GM12864 (cell line): Measurements from ENCODE around the gene LCP2.

Experiments used
- DNase-seq: peaks from one replicate; pipeline ENCODE4 v3.0.0-alpha.2; 2011; ENCODE audit warnings: low read depth
- H3K4me3 ChIP-seq: 2 replicates; pipeline ENCODE4 v1.5.1; 2011; ENCODE audit warnings: mild to moderate bottlenecking, low read depth, low read length, control low read depth
- TF ChIP-seq, protein P1 (sequence below): IDR thresholded peaks from 2 replicates; pipeline ENCODE4 v1.5.1; 2011; ENCODE audit warnings: low read depth, mild to moderate bottlenecking, moderate library complexity, low read length, control low read depth, inconsistent platforms; ENCODE audit errors: missing control alignments

LCP2 gene

DNA sequence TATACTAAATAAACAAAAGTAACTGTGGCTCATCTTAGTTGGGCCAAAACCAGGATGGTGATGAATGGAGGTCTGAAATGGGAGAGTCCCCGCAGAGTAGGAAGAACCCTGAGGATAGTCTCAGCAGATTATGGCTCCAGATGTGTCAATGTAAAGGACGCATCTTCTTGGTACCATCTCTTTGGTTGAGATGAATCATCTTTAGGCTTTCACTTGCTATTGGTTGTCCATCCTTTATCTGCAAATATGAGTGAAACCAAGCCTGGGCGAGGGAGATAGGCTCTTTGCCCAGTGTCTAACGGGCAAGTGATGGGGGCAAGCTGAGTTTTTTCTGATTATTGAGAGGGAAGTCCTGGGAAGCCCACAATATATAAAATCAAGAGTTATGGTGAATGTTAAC, 19.4 kb upstream of the LCP2 start:
- TF ChIP-seq, protein P1, sequence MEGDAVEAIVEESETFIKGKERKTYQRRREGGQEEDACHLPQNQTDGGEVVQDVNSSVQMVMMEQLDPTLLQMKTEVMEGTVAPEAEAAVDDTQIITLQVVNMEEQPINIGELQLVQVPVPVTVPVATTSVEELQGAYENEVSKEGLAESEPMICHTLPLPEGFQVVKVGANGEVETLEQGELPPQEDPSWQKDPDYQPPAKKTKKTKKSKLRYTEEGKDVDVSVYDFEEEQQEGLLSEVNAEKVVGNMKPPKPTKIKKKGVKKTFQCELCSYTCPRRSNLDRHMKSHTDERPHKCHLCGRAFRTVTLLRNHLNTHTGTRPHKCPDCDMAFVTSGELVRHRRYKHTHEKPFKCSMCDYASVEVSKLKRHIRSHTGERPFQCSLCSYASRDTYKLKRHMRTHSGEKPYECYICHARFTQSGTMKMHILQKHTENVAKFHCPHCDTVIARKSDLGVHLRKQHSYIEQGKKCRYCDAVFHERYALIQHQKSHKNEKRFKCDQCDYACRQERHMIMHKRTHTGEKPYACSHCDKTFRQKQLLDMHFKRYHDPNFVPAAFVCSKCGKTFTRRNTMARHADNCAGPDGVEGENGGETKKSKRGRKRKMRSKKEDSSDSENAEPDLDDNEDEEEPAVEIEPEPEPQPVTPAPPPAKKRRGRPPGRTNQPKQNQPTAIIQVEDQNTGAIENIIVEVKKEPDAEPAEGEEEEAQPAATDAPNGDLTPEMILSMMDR: no peak
- no peak for DNase-seq
- no peak overlapping the region for H3K4me3 ChIP-seq

DNA sequence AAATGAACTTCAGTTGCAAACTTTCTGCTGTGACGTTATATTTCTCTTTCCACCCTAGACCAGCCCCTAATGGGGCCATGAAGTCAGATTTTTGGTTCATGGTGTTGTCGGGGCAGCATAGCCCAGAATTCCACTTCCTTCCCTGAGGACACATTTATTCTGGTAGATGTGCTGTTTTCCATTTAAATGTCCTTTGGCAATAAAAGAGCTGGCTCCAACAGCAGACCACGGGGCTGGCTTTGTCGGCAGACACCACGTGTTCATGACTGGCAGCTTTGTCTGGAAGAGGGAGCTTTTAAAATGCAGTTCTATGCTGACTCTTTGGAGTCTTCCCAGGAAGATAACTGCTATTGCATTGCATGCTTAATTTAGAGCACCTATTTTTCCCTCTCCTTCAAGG, 17.6 kb upstream of the LCP2 start:
- TF ChIP-seq, protein P1: no peak
- DNase-seq: no peak

DNA sequence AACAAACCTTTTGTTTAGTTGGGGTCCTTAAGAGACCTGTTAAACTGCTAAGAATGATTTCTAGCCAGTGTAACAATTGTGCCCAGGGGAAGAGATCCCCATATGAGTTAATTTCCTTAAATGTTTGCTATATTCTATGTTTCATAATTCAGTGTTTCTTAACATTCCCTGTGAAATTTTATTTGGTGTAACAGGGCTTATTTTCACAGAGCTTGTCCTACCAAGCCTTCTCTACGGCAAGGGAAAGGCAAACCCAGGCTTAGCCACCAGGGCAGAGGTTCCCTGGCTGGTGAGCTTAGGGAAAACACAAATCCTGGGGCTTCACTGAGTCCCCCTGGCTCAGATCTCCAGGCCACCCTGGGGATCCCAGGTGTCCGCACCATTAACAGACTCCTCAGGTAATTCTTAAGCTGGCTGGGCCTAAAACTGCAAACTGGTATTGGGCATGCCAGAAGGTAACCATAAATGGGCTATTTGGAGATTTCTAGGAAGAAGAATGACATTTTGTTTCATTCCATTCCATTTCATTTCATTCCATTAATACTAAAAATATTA, 17.0 kb upstream of the LCP2 start:
- no peak for DNase-seq
- TF ChIP-seq, protein P1: no peak
- H3K4me3 ChIP-seq: no peak overlapping the region

More for the DNA sequence above, 17.6 kb upstream of the LCP2 start:
- no peak overlapping the region for H3K4me3 ChIP-seq

DNA sequence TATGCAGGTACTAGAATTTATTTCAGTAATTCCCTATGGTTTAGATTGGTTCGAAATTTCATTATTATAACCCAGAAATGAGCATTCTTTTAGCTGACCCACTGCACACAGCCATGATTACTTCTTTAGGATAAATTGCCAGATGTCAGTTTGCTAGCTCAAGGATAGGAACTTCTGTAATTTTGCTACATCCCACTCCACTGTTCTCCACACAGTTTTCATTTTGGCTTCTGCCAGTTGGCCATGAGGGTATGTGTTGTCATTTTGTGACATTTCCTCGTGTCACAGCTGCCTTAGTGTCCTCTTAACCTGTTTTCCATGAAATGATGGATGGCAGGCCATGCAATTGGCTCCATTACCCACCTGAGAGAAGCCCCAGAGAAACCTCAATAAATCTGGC, 16.2 kb upstream of the LCP2 start:
- no peak overlapping the region for H3K4me3 ChIP-seq
- DNase-seq: no peak
- TF ChIP-seq, protein P1: no peak

DNA sequence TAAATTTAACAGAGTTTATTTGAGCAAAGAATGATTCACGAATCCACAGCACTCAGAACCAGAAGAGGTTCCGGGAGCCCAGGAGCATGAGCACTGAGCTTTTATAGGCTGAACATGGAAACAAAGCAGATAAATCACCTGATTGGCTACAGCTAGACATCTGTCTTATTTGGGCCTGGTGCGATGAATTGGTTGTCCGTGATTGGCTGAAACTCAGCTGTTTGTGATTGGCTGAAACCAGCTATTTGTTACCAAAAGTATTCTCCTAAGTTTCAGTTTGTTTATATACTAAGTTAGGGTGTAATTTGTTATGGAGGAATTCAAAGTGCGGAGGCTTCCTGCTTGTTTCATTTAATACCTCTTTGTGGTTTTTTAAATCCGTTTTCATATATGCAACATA, 15.8 kb upstream of the LCP2 start:
- TF ChIP-seq, protein P1: no peak
- no peak overlapping the region for H3K4me3 ChIP-seq
- no peak for DNase-seq

DNA sequence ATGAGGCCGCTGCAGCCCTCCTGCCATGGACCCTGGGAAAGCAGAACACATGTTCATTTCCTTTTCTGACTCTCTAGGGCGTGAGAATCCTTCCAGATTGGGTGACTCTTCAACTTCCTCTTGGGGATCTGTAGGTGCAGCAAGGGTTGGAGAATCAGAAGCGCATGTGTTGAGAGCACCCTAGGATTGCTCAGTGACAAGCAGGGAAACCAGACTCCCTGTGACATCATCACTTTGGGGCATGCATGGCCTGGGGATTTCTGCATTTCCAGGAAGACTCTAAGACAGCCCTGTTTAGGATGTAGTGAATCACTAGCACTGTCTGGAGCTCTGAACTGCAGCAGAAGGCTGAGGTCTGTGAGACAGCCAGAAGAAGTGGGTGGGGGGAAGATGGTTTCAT, 15.1 kb upstream of the LCP2 start:
- TF ChIP-seq, protein P1: no peak
- no peak for DNase-seq
- no peak overlapping the region for H3K4me3 ChIP-seq

DNA sequence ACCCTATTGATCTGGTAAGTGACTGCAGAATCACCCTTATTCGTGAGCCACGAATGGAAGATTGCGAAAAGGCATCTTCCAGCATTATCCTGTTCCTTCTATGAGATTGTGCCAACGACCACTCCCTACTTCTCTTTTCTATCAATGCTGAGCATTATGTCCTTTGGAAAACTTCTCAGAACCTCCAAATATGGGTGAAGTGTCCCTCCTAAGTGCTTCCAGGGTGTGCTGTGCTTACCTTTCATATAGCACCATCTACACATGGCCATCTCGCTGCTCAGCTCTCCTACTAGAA, 14.7 kb upstream of the LCP2 start:
- TF ChIP-seq, protein P1: no peak
- DNase-seq: no peak
- H3K4me3 ChIP-seq: no peak overlapping the region
